Endodermal cell (in vitro differentiated cells): Measurements from ENCODE around the gene MARK3. TPM values are rescaled to one million over a fixed set of nuclear protein-coding genes. Genes with fewer than 3 reads are reported as not detected.

Source experiments
- DNase-seq: peaks from one replicate; pipeline ENCODE4 v3.0.0-alpha.2; 2017
- H3K27ac ChIP-seq: 2 replicates; pipeline ENCODE4 v1.5.1; 2013; ENCODE audit warnings: mild to moderate bottlenecking, low read depth, low read length, moderate library complexity
- H3K27me3 ChIP-seq: 2 replicates; pipeline ENCODE4 v1.6.1; 2013; ENCODE audit warnings: mild to moderate bottlenecking, low read length, moderate library complexity; ENCODE audit not compliant: insufficient read depth, control insufficient read depth, poor library complexity, severe bottlenecking
- H3K36me3 ChIP-seq: 2 replicates; pipeline ENCODE4 v1.7.0; 2013; ENCODE audit warnings: mild to moderate bottlenecking, low read length, moderate library complexity; ENCODE audit not compliant: control insufficient read depth, insufficient read depth
- H3K4me1 ChIP-seq: one replicate; pipeline ENCODE4 v1.7.0; 2013; ENCODE audit warnings: low read length; ENCODE audit not compliant: control insufficient read depth, insufficient read depth
- H3K4me3 ChIP-seq: 2 replicates; pipeline ENCODE4 v1.5.1; 2013; ENCODE audit warnings: mild to moderate bottlenecking, low read length, moderate library complexity
- H3K9ac ChIP-seq: 2 replicates; pipeline ENCODE4 v1.6.1; 2013; ENCODE audit warnings: mild to moderate bottlenecking, low read length, moderate library complexity; ENCODE audit not compliant: poor library complexity, severe bottlenecking; ENCODE audit errors: extremely low read depth
- H3K9me3 ChIP-seq: 2 replicates; pipeline ENCODE4 v1.6.1; 2013; ENCODE audit warnings: mild to moderate bottlenecking, low read length, moderate library complexity; ENCODE audit not compliant: control insufficient read depth
- H3K27ac Mint-ChIP-seq: 2 replicates; pipeline ENCODE4 v1.8.0; 2020; ENCODE audit warnings: mixed read lengths
- H3K27me3 Mint-ChIP-seq: 2 replicates; pipeline ENCODE4 v1.8.0; 2021; ENCODE audit warnings: mild to moderate bottlenecking, mixed read lengths; ENCODE audit not compliant: insufficient read depth
- H3K36me3 Mint-ChIP-seq: 2 replicates; pipeline ENCODE4 v1.8.0; 2020; ENCODE audit warnings: low read depth, mixed read lengths
- H3K4me1 Mint-ChIP-seq: 2 replicates; pipeline ENCODE4 v1.8.0; 2020; ENCODE audit warnings: mixed read lengths
- H3K4me3 Mint-ChIP-seq: 2 replicates; pipeline ENCODE4 v1.8.0; 2020; ENCODE audit warnings: mild to moderate bottlenecking, moderate library complexity, mixed read lengths
- H3K9me3 Mint-ChIP-seq: 2 replicates; pipeline ENCODE4 v1.8.0; 2020; ENCODE audit warnings: mild to moderate bottlenecking, mixed read lengths
- WGBS, 2 experiments: methylation state at CpG; one replicate each; pipeline versions ENCODE4 v1.1.5 to v1.1.7; 2013; ENCODE audit warnings: missing lambda C conversion rate in 2 of 2, mixed read lengths in 1 of 2; ENCODE audit not compliant: insufficient coverage in 1 of 2, insufficient read length in 1 of 2; 5-methylcytosine and 5-hydroxymethylcytosine counted together
- total RNA-seq, 2 donors: library from RNA; stranded (reverse); fragmentation: NEBNext Ultra II Directional in 1 of 2; extraction: Animal tissue kit (Norgen Biotek cat#: 25700) in 1 of 2; gene quantifications; 2 replicates in 1 of 2; 3 replicates in 1 of 2; pipeline ENCODE4 v1.2.1, GENCODE V29; 2021
- TF ChIP-seq, protein P1 (sequence below): fragments of 200-600 bp; sonication (generic); conservative IDR thresholded peaks from 2 replicates; pipeline ENCODE4 v1.5.0; 2021; ENCODE audit warnings: antibody characterized with exemption, mild to moderate bottlenecking

Gene MARK3
- total RNA-seq, 2 donors from 2014 or later, result 95.8 to 106 TPM

DNA sequence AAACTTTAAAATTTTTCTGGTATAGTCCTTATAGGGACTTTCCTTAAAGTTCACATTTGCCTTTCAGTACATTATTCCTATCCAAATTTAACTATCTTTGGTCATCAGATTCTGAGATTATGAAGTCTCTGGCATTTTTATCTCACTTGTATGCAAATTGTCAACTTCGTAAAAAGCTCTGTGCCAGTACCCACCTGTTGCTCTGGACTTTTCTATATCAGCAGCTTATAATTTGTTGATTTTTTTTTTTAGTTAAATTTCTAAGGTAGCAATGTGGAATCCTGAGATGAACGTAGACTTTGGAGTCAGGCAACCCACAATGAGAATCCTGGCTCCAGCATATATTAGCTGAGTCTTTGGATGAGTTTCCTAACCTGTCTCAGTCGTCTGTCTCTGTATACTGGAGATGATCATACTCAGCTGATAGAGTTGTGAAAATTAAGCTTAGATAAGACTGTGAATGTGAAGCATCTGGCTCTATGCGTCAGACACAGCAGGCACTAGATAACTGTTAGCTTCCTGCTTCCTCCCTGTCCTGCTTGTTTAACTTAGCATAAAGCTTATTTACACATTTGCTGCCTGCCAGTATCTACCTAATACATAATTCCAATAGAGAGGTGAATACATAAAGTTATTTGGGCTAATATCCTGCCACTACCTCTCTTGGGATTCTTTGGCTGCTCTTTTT lies 59.8 kb downstream of the MARK3 start:
- peak overlapping the region; percentile 15 for H3K4me3 Mint-ChIP-seq
- H3K9ac ChIP-seq, result peak overlapping the region; percentile 38
- peaks cover 55% of the 10 kb centered on the region for H3K4me1 Mint-ChIP-seq
- TF ChIP-seq, protein P1, sequence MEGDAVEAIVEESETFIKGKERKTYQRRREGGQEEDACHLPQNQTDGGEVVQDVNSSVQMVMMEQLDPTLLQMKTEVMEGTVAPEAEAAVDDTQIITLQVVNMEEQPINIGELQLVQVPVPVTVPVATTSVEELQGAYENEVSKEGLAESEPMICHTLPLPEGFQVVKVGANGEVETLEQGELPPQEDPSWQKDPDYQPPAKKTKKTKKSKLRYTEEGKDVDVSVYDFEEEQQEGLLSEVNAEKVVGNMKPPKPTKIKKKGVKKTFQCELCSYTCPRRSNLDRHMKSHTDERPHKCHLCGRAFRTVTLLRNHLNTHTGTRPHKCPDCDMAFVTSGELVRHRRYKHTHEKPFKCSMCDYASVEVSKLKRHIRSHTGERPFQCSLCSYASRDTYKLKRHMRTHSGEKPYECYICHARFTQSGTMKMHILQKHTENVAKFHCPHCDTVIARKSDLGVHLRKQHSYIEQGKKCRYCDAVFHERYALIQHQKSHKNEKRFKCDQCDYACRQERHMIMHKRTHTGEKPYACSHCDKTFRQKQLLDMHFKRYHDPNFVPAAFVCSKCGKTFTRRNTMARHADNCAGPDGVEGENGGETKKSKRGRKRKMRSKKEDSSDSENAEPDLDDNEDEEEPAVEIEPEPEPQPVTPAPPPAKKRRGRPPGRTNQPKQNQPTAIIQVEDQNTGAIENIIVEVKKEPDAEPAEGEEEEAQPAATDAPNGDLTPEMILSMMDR, result no peak
- no peak for DNase-seq
- no peaks in the 10 kb centered on the region for H3K27me3 ChIP-seq
- peak overlapping the region; percentile 62 for H3K4me3 ChIP-seq
- no peaks in the 10 kb centered on the region for H3K27me3 Mint-ChIP-seq
- peak overlapping the region; percentile 25 for H3K27ac ChIP-seq
- 49 to 83% methylated on average over 2 to 4 of the region's 4 CpGs for WGBS, 2 experiments
- no peaks in the 10 kb centered on the region for H3K9me3 ChIP-seq
- H3K27ac Mint-ChIP-seq, result peak overlapping the region; percentile 80
- peaks cover 26% of the 10 kb centered on the region for H3K36me3 ChIP-seq
- no peaks in the 10 kb centered on the region for H3K9me3 Mint-ChIP-seq
- H3K4me1 ChIP-seq, result peaks cover 19% of the 10 kb centered on the region
- H3K36me3 Mint-ChIP-seq, result peaks cover 16% of the 10 kb centered on the region

DNA sequence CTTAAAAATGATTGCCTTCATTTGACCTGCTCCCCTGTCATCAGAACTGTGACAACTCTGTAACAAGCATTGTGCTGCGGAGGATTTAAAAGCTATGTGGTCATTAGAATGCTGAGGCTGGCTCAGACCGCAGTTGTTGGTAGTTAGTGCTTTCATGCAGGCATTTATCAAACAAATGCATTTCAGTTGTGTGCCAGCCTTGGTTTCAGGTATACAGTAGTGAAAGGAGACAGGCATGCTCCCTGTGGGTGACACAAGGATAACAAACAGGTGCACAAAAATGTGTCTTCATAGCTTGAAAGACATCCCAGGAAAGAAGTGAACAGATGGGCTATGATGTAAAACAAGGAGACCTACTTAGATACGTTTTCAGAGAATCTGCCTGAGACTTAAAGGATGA lies 60.6 kb downstream of the MARK3 start:
- DNase-seq, result no peak
- peak overlapping the region; percentile 38 for H3K9ac ChIP-seq
- Mint-ChIP-seq H3K4me3 (no peak overlapping the region), H3K27me3 (no peaks in the 10 kb centered on the region), H3K27ac (peak overlapping the region; percentile 78), H3K4me1 (peaks cover 61% of the 10 kb centered on the region), H3K36me3 (peaks cover 11% of the 10 kb centered on the region), H3K9me3 (no peaks in the 10 kb centered on the region)
- peak overlapping the region; percentile 62 for H3K4me3 ChIP-seq
- H3K27me3 ChIP-seq, result no peaks in the 10 kb centered on the region
- no peaks in the 10 kb centered on the region for H3K9me3 ChIP-seq
- WGBS, 2 experiments, result 80 to 97% methylated on average over 3 of the region's 3 CpGs
- H3K27ac ChIP-seq, result peak overlapping the region; percentile 25
- peaks cover 26% of the 10 kb centered on the region for H3K36me3 ChIP-seq
- H3K4me1 ChIP-seq, result peaks cover 21% of the 10 kb centered on the region
- TF ChIP-seq, protein P1, result no peak

DNA sequence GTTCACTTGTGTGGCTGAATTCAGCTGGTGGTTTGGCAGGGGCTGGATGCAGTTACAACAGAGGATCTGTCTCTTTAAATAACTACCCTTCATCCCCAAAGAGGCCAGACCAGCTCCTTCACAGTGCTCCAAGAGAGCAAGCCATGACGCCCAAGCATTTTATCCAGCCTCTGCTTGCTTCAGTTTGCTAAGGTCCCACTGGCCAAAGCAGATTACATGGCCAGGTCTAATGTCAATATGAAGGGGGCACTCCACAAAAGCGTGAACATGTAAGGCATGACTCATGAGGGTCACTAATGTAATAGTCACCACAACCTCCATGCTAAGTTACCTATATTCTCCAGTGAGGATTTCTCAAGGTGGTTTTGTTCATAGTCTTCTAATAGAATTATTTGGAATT lies 62.9 kb downstream of the MARK3 start:
- Mint-ChIP-seq H3K4me1 (peaks cover 53% of the 10 kb centered on the region), H3K27me3 (no peaks in the 10 kb centered on the region), H3K27ac (peak overlapping the region; percentile 0), H3K4me3 (no peak overlapping the region), H3K9me3 (no peaks in the 10 kb centered on the region), H3K36me3 (peaks cover 20% of the 10 kb centered on the region)
- TF ChIP-seq, protein P1, result no peak
- Histone ChIP-seq H3K9me3 (no peaks in the 10 kb centered on the region), H3K4me1 (peaks cover 20% of the 10 kb centered on the region), H3K27me3 (no peaks in the 10 kb centered on the region), H3K36me3 (peaks cover 27% of the 10 kb centered on the region), H3K27ac (no peak overlapping the region), H3K9ac (no peak overlapping the region), H3K4me3 (no peak overlapping the region)
- WGBS, 2 experiments, result 94 to 100% methylated on average over 1 to 2 of the region's 2 CpGs
- no peak for DNase-seq
